Inflammatory macrophage treated with lipopolysaccharide for 1 hour (primary cell): Measurements from ENCODE around the gene ENOX1.
A peak's percentile ranks its signal among the peaks of the same experiment; 100 is the strongest.

Source experiments
- DNase-seq, 2 donors: peaks; one replicate each; pipeline ENCODE4 v3.0.0-alpha.2; 2020 to 2022

Gene ENOX1

DNA sequence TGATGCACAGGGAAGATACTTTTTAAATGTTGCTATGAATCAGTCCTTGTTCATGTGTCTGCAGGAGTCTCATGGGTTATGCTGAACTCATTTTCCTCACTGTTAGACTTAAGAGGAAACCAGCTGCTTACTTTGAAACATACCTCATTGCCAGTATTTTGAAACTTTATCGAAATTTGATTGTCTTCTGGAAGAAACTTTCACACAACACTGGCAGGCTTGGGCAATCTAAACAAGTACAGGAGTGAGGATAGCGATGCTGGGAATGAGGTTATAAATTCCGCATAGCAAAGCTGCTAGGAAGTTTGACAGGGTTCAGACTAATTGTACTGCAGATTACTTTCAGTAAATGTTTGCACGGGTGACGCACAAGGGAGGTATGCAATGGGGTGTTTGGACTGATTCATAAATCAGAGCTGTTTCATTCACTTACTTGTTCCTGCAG lies 517.7 kb downstream of the ENOX1 start:
- no peak for DNase-seq

DNA sequence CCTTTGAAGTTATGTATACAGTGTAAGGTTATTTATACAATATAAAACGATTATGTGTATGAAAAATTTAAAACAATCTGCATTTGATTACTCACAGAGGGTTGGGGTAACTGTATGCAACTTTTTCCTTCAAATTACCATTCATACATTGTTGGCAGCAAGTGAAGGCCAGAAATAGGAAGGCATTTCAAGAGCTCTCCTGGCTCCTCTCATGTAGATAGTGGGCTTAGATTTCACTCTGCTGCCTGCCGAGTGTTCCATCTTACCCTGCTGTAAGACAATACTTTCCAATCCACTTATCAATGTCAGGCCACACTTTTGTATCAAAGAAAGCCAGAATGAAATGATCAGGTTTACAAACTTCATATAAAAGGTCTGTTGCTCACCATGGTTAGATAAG lies 518.1 kb downstream of the ENOX1 start:
- no peak for DNase-seq

- no peak for DNase-seq
These were observed 518.9 kb downstream of the ENOX1 start for GRCh38 chr13:43267916-43268315.

GRCh38 chr13:43266936-43267615 lies 519.7 kb downstream of the ENOX1 start:
- DNase-seq, result no peak

GRCh38 chr13:43265028-43265427 lies 521.7 kb downstream of the ENOX1 start:
- DNase-seq, result no peak

- DNase-seq, result no peak
These were observed 522.3 kb downstream of the ENOX1 start for GRCh38 chr13:43264458-43264857.

- no peak for DNase-seq
These were observed 523.7 kb downstream of the ENOX1 start for GRCh38 chr13:43263047-43263446.

DNA sequence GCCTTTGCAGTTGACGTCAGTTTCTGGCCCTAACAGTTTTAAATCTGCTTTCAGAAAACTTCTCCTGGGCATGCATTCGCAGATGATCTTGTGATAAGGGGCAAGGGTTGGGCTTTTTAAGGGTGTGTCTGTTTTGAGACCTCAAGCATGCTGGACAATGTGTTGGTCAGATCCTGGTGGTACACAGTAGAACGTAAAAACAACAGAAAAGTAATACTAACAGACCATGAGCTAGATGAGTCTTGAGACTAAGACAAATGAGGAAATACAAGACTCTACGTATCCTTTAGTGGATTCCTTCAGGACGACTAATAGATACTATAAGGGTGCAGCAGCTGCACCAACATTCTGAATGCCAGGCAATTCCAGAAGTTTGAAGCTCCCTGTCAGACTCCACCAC lies 525.8 kb downstream of the ENOX1 start:
- DNase-seq, result no peak

GRCh38 chr13:43258771-43259170 lies 528.0 kb downstream of the ENOX1 start:
- no peak for DNase-seq

DNA sequence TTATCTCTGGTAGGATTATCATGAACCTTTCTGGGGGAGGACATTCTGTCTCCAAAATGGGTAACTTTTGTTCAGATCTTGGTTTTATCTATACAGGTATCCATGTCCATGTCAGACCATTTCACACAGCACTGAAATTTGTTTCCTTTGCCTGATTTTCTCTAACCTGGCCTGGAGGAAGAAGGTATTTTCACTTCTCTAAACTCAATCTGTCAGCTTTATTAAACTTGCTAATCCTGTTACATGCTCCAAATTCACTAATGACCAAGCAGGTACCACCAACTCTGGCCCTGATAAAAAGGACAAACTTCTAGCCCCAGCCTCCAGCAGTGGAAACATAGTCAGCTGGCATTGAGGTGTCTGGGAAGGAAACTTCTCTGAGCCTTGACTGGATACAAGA lies 529.0 kb downstream of the ENOX1 start:
- no peak for DNase-seq

- DNase-seq, result no peak
These were observed 534.8 kb downstream of the ENOX1 start for GRCh38 chr13:43251961-43252360.

GRCh38 chr13:43246382-43246781 lies 540.4 kb downstream of the ENOX1 start:
- no peak for DNase-seq

GRCh38 chr13:43245374-43245964 lies 541.3 kb downstream of the ENOX1 start:
- no peak for DNase-seq

DNA sequence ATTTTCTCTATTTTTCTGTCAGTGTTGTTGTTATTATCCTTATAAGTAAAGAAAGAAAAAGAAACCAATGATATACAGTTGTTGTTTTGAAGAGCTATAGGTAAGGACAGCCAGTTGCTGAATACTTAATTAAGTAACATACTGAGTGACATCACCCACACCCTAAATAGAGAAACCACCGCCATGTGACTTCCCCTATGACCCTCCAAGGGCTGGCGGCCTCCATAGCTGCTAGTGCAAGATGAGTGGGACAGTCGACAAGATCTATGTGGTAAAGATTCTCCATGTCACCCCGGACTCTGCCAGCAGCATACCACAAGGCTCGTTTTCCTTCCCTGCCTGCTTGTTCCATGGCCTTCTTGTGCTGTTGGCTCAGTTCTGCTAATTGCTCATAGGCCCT lies 542.3 kb downstream of the ENOX1 start:
- peak; percentile 14 to 38 for DNase-seq

DNA sequence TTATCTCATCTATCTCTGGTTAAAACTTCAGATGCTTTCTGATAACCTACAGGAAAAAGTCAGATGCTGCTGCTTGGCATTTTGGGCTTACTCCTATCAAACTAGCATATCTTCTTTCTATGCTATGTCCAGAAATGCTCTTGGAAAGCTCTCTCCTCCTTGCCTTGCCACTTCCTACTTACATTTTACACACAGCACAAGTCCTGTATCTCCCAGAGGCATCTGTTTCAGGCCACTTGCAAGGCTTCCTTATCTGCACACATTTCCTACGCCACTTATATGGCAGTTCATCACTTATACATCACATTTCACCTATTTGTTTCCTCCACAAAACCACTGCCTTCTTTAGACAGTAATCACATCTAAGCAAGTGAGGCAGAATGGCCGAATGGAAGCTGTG lies 543.1 kb downstream of the ENOX1 start:
- DNase-seq, result no peak

DNA sequence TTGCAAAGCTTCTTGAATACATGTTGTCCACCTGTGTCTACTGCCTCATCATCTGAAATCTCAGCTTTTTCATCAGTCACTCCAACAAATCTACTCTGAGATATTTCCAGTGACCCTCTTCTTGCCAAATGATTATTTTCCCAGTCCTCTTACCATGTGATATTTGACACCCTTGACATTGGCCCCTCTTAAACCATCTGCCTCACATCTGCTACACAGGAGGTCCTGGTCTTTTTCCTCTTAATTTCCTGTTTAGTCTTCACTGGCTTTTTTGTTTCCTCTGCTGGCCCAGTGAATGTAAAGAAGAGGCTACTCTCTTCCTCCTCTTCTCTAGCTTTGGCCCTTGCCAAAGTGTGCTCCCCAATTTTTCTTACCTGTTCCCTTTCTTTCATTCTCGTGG lies 544.7 kb downstream of the ENOX1 start:
- DNase-seq, result no peak

GRCh38 chr13:43240278-43240677 lies 546.5 kb downstream of the ENOX1 start:
- DNase-seq, result no peak

- no peak for DNase-seq
These were observed 547.4 kb downstream of the ENOX1 start for GRCh38 chr13:43239275-43239840.

DNA sequence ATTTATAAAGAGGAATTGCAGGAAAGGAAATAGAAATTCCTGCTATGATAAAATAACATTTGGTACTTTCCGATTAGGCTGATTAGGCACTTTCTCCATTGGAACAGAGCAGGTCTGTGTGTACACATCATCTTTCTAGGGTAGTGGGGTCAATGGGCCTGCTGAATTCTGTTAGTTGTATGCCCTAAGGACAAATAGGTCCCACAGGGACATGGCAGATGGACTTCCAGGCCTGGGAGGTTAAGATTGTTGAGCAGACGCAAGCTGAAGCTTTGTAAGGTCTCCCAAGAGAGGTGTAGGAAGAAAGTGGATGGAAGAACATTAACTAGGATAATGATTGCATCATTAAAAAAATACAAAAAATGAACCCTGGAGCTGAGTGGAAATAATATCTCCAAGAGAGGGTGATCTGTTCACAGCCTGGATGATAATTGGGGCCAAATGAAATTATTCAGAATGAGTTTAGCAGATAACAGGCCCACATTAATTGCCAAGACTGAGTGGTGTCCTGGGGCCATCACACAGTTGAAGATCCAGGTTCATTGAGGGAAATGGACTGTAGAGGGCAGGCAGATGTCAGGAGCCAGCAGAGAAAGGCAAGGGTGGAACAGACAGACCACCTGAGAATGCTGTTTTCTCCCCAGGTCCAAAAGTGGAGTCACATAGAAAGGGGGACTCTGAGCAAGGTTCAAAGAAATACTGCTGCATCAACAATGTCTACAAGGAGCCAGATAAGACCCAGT lies 548.3 kb downstream of the ENOX1 start:
- DNase-seq, result no peak

- DNase-seq, result no peak
These were observed 549.2 kb downstream of the ENOX1 start for GRCh38 chr13:43237616-43238015.

DNA sequence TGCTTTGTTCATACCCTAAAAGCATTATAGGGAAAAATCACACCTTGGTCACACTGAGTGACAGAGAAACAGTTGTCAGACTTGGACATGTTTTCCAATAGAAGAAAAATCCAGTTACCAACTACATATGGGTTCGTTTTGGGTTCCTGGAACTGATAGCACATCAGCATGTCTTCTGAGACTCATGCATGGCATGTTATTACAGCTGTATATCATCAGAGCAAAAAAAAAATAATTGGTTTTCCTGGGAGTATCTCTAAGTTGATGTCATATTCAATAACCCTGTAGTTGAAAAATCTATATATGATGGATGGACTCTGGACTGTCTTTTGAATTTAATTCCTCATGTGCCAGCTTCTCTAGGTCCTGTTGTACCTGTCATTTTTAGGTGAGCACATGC lies 551.7 kb downstream of the ENOX1 start:
- no peak for DNase-seq

DNA sequence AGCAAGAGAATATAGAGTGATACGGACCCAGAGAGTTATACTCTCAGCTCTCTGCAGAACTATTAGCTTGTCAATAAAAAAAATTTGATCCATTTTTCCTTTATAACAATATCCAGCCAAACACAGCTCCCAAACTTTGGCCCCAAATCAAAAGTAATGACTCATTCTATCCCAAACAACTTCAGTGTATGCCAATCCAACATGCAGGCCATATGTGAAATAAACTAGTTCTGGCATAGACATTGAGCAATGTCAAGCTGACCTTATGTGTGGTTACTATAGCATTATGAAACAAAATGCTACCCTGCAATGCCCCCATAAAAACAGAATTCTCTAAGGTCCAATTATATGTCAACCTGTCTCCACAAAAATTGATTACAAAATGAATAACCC lies 553.9 kb downstream of the ENOX1 start:
- DNase-seq, result no peak

DNA sequence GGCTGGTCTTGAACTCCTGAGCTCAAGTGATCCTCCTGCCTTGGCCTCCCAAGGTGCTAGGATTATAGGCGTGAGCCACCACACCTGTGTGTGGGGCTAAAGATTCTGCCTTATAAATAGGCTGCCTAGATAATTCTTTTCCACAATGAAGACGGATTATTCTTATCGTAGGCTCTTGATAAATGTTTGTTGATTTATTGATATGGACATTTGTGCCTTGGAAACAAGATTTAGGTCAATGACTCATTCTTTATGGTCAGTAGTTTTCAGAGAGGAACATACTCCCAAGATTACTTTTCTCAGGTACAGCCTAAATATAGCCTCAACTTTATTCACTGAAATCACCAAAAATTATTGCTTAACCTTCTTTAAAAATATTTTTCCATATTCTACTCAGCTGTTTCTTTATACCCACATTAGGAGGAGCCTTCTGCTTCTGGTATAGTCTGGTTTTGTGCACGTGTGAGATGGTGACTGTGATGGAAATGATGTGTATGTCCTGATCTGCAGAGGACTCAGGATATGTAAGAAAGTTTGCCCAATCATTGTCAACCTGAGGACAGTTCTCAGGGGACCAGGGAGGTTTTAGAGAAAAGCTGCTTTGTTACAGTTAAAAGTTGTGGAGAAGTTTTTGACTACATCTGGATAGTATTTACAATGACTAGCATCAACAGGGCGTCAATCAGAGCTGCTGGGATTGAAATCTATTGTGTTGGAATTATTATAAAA lies 554.5 kb downstream of the ENOX1 start:
- no peak for DNase-seq
